ENCODE results near the gene OR6N1.

Gene OR6N1

DNA sequence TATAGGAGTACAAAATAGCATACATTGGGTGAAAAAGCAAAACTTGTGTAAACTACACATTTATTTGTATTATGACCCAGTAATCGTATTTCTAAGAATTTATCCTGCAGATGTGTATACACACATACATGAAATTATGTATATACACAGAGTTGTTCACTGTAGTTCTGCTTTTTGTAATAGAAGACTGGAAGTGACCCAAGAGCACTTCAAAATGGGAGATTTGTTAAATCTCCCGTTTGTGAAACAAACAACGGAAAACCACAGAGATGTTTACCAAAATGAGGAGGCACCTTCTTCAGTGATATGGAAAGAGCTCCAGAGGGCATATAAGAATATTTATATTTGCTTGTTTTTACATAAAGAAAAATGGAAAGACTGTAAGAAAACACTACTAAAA lies 41.2 kb upstream of the OR6N1 start:
- no peak overlapping the region for H3K27ac ChIP-seq

DNA sequence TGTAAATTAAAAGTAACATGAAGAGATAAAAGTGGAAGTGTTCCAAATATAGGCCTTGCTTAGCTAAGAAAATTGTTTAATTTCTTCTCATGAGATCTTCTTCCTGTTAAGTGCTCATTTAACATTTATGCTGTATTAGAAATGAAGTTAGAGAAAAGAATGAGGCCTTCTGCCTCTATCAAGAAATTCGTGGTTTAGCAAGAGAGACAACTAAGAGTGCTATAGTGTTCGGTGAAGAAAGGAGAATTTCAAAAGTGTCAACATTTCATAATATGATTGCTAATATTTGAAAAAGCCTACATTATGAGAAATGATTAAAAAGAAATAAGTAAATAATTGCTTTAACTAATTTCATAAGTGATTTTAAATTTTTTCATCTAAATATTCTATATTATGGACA lies 40.3 kb upstream of the OR6N1 start:
- no peak overlapping the region for H3K27ac ChIP-seq
- TF ChIP-seq, protein P1, sequence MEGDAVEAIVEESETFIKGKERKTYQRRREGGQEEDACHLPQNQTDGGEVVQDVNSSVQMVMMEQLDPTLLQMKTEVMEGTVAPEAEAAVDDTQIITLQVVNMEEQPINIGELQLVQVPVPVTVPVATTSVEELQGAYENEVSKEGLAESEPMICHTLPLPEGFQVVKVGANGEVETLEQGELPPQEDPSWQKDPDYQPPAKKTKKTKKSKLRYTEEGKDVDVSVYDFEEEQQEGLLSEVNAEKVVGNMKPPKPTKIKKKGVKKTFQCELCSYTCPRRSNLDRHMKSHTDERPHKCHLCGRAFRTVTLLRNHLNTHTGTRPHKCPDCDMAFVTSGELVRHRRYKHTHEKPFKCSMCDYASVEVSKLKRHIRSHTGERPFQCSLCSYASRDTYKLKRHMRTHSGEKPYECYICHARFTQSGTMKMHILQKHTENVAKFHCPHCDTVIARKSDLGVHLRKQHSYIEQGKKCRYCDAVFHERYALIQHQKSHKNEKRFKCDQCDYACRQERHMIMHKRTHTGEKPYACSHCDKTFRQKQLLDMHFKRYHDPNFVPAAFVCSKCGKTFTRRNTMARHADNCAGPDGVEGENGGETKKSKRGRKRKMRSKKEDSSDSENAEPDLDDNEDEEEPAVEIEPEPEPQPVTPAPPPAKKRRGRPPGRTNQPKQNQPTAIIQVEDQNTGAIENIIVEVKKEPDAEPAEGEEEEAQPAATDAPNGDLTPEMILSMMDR (IDR thresholded peaks at IDR 0.05), result no peak
- no peak for TF ChIP-seq ZFX (IDR thresholded peaks at IDR 0.05; ENCODE audit: borderline replicate concordance)

More for the DNA sequence above, 41.2 kb upstream of the OR6N1 start:
- TF ChIP-seq, protein P1 (IDR thresholded peaks at IDR 0.05), result no peak
- no peak for TF ChIP-seq ZFX (IDR thresholded peaks at IDR 0.05; ENCODE audit: borderline replicate concordance)

- H3K27ac ChIP-seq, result no peak overlapping the region
- TF ChIP-seq ZFX (IDR thresholded peaks at IDR 0.05; ENCODE audit: borderline replicate concordance), result no peak
- TF ChIP-seq, protein P1 (IDR thresholded peaks at IDR 0.05), result no peak
Observed at GRCh38 chr1:158810311-158810710, 38.3 kb upstream of the OR6N1 start.

DNA sequence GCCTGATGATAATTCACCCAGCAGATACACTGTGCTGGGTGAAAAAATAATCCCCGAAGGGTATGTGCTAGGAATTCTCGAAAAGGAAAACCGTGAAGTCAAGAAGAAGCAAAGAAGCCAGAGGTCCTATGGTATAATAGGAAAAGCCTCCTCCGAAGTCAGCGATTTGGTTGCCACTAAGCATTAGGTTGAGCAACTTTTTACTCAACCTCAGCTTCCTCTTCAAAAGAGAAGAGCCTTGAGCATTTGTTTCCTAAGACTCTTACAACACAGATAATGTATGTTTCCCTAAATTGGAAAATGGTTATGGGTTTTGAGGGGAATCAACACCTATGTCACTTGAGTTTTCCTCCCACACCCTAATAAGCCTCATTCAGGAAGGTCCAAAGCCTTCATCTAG lies 37.9 kb upstream of the OR6N1 start:
- TF ChIP-seq, protein P1 (IDR thresholded peaks at IDR 0.05), result no peak
- no peak for TF ChIP-seq ZFX (IDR thresholded peaks at IDR 0.05; ENCODE audit: borderline replicate concordance)
- no peak overlapping the region for H3K27ac ChIP-seq

DNA sequence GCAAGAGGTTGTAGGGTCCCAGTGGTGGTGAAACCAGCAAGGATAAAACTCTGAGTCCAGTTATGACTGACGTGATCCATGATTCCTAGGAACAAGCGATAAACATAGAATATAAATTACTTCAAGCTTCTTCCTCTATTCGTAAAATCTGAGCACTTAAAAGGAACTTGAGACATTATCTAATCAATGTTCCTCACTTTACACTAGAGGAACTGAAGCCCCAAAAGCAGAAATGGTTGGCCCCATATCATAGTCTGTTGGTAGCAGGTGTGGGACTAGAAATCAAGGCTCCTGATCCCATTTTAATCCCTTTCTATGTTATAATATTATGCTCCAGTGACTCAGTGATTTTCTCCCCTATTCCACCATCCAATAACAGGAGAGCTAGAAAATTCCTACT lies 37.3 kb upstream of the OR6N1 start:
- H3K27ac ChIP-seq, result no peak overlapping the region
- no peak for TF ChIP-seq ZFX (IDR thresholded peaks at IDR 0.05; ENCODE audit: borderline replicate concordance)
- TF ChIP-seq, protein P1 (IDR thresholded peaks at IDR 0.05), result no peak

- no peak overlapping the region for H3K27ac ChIP-seq
- no peak for TF ChIP-seq ZFX (IDR thresholded peaks at IDR 0.05; ENCODE audit: borderline replicate concordance)
- TF ChIP-seq, protein P1 (IDR thresholded peaks at IDR 0.05), result no peak
Observed at GRCh38 chr1:158806916-158807536, 35.0 kb upstream of the OR6N1 start.

DNA sequence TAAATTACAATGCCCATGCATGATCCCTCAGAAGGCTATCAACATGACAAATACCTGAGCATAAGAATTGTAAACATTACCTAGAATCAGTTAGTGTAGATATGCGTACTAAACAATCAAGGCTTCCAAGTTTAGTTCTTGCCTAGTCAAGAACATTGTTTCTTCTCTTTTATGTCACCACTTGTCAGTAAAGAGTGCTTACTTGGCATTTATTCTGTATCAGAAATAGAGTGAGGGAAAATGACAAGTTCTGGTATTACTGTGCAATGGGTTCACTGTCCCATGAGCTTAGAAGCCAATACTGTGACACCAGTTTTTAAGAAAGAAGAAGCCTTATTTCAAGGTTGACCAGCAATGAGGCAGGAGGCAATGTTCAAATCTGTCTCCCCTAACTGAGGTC lies 31.7 kb upstream of the OR6N1 start:
- no peak for TF ChIP-seq ZFX (IDR thresholded peaks at IDR 0.05; ENCODE audit: borderline replicate concordance)
- TF ChIP-seq, protein P1 (IDR thresholded peaks at IDR 0.05), result no peak
- no peak overlapping the region for H3K27ac ChIP-seq

Measured in 22Rv1 (cell line).